PC-3 (cell line): ENCODE measurements around the gene ST6GALNAC2.

Experiments used
- CTCF ChIP-seq: fragments of 300-600 bp; sonication (generic); conservative IDR thresholded peaks from 2 replicates; pipeline ENCODE4 v1.5.1; 2017; ENCODE audit warnings: antibody characterized with exemption, low read depth, mild to moderate bottlenecking, low read length
- EZH2 ChIP-seq: fragments of 300-600 bp; sonication (generic); IDR thresholded peaks from one replicate; pipeline ENCODE4 v1.6.1; 2017; ENCODE audit warnings: antibody characterized with exemption, mild to moderate bottlenecking, low read length; ENCODE audit not compliant: unreplicated experiment
- EZH2phosphoT487 ChIP-seq: fragments of 300-600 bp; sonication (generic); IDR thresholded peaks from 2 replicates; pipeline ENCODE4 v1.6.1; 2018; ENCODE audit warnings: mild to moderate bottlenecking, antibody characterized with exemption, low read length, borderline replicate concordance

GRCh38 chr17:76566613-76566943 lies 19.1 kb downstream of the ST6GALNAC2 start:
- TF ChIP-seq EZH2 = no peak
- TF ChIP-seq CTCF = no peak
- no peak for TF ChIP-seq EZH2phosphoT487
